ENCODE measurements around the gene SAFB2.

SAFB2 gene

GRCh38 chr19:5617080-5617479 lies 5.5 kb downstream of the SAFB2 start:
- no peak for TF ChIP-seq CTCF (conservative IDR thresholded peaks at IDR 0.05)
- H3K27ac ChIP-seq: no peak overlapping the region

- H3K27ac ChIP-seq: no peak overlapping the region
- TF ChIP-seq CTCF (conservative IDR thresholded peaks at IDR 0.05): no peak
Measured at GRCh38 chr19:5615756-5616327, 6.7 kb downstream of the SAFB2 start.

- no peak overlapping the region for H3K27ac ChIP-seq
- no peak for TF ChIP-seq CTCF (conservative IDR thresholded peaks at IDR 0.05)
Measured at GRCh38 chr19:5612891-5613865, 9.4 kb downstream of the SAFB2 start.

- TF ChIP-seq CTCF (conservative IDR thresholded peaks at IDR 0.05): no peak
- H3K27ac ChIP-seq: peak overlapping the region; percentile 62; the same call in 1 of the 2 replicates
Measured at GRCh38 chr19:5609881-5610448, 12.6 kb downstream of the SAFB2 start.

- peak overlapping the region; percentile 62 for H3K27ac ChIP-seq
Measured at GRCh38 chr19:5608766-5609165, 13.8 kb downstream of the SAFB2 start.

GRCh38 chr19:5608291-5608690 lies 14.3 kb downstream of the SAFB2 start:
- TF ChIP-seq CTCF (conservative IDR thresholded peaks at IDR 0.05): no peak
- peak overlapping the region; percentile 62 for H3K27ac ChIP-seq

- TF ChIP-seq CTCF (conservative IDR thresholded peaks at IDR 0.05): no peak
- H3K27ac ChIP-seq: peak overlapping the region; percentile 62
Measured at GRCh38 chr19:5607318-5608275, 15.0 kb downstream of the SAFB2 start.
